Measurements from ENCODE around the gene DLG2. TPM values are rescaled to one million over a fixed set of nuclear protein-coding genes. Genes with fewer than 3 reads are reported as not detected.

DLG2 gene
- total and polyA plus RNA-seq, 2 of the 8 experiments (the other 6 are each of a cell fraction or from before 2014, with no cell fraction given) = 1.7 to 14.3 TPM

GRCh38 chr11:83751041-83751440, 1876.1 kb downstream of the DLG2 start (continued):
- TF ChIP-seq, protein P1, sequence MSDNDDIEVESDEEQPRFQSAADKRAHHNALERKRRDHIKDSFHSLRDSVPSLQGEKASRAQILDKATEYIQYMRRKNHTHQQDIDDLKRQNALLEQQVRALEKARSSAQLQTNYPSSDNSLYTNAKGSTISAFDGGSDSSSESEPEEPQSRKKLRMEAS (IDR thresholded peaks at IDR 0.05) = no peak
- TF ChIP-seq SRF (IDR thresholded peaks at IDR 0.05; ENCODE audit: low read depth, low read length) (no peak), PHF8 (conservative IDR thresholded peaks at IDR 0.05; ENCODE audit: low read depth, low read length) (no peak), BCL11A (IDR thresholded peaks at IDR 0.05; ENCODE audit: low read depth in 2 of 2, low read length in 2 of 2) (no peak), TAF1 (IDR thresholded peaks at IDR 0.05; ENCODE audit: low read depth, low read length) (no peak)
